ENCODE measurements around the gene ABHD16A.
A peak's percentile ranks its signal among the peaks of the same experiment; 100 is the strongest.

Gene ABHD16A

DNA sequence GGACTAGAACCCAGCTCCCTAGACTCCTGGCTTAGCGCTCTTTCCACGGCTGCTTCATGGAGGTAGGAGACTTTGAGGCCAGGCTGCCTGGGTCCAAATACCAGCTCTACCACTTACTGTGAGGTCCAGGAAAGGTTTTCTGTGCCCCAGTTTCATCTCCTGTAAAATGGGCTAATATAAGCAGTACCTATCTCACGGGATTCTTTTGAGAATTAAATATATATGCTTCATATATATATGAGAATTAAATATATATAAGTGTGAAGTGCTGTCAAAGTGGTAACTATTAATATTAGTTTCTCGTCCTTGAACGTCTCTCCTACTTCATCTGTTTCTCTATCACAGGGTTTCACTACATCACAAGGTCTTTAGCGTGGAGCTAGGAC is 12.1 kb downstream of the ABHD16A start:
- Histone ChIP-seq H3K9me3 (no peaks in the 10 kb centered on the region), H4K20me1 (no peaks in the 10 kb centered on the region), H3K4me1 (0 out of 2 replicates have a peak, but pooled peaks cover 3% of the 10 kb centered on the region), H3K4me3 (no peak overlapping the region), H3K27ac (no peak overlapping the region), H3K4me2 (no peak overlapping the region), H3K27me3 (no peaks in the 10 kb centered on the region), H3K9ac (no peak overlapping the region), H3K36me3 (peaks cover 99% of the 10 kb centered on the region)
- TF ChIP-seq Cebpa-rat (IDR thresholded peaks at IDR 0.05), result no peak

DNA sequence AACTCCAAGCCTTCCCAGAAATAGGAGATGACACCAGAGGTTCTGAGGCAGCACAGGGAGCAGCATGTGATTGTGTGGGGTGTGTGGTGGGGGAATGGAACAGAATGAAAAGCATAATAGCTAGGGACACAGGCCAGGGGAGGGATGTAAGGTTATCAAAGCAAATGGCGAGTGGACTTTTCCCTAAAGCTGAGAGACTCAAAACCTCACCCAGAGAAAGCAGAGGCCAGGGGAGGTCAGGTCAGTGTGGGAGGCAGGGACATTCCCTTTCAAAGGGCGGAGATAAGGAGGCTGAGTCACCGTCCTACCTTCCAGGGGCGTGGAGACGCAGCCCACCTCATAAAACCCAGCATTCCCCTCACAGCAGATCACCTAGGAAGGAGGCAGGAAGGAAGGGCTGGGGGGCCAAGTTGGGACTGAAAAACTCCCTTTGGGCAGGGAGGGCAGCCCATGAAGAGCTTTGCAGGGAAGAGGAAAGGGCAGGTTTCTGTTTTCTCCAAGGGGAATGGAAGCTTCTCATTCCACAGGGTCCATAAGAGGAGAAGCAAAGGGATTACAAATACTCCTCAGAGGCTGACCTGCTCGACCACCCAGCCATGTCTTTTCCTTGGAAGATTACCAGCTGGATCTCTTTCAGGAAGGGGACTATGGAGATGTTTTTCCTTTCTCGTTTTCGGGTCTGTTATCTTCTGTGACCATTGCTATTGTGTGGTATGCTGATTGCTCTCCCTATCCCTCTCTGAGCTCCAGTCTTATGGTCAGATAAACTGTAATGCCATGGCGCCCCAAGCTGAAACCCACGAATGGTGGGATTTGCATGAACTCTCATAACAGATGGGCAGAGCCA is 12.7 kb downstream of the ABHD16A start:
- Histone ChIP-seq H3K9me3 (no peaks in the 10 kb centered on the region), H3K4me1 (0 out of 2 replicates have a peak, but pooled peaks cover 3% of the 10 kb centered on the region), H3K27ac (no peak overlapping the region), H3K36me3 (peaks cover 99% of the 10 kb centered on the region), H3K4me2 (no peak overlapping the region), H3K4me3 (no peak overlapping the region), H4K20me1 (no peaks in the 10 kb centered on the region), H3K9ac (no peak overlapping the region), H3K27me3 (no peaks in the 10 kb centered on the region)
- TF ChIP-seq Cebpa-rat (IDR thresholded peaks at IDR 0.05), result no peak

DNA sequence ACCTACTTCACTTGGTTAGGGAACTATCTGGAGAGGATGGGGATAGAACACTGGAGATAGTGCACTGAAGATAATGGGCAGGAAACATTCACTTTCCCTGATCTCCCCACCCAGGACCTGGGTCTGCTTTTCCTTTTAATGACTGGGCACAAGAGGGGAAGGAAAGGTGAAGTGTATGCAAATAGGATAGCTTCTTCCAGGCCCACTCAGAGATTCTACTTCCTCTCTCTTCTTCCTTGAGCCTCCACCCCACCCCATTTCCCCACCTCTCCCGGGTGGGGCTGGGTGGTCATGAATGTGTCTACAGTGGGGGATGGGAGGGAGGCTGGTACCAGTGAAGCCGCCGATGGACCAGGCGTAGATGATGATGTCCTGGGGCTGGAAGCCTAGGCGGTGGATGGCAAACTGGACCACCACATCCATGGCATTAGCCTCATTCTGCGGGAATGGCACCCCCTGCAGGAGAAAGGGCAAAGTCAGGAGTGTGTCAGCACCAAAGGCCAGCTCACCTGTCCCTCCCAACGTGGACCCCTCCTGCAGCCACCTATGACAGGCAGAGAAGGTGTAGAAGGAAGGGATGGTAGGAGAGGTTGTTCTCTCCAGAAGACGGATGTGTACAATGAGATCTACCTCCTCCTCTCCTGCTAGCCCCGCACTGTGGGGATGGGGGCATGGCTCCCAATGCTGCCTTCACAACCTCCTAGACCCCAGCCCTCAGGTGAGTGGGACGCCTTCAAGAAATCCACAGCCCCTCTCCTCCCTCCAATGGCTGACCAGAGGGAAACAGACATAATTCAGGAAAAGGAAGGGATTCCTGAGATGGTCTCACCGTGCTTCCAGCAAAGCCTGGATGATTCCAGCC is 13.6 kb downstream of the ABHD16A start:
- H3K9me3 ChIP-seq, result no peaks in the 10 kb centered on the region
- H3K4me3 ChIP-seq, result no peak overlapping the region
- H3K4me2 ChIP-seq, result no peak overlapping the region
- H4K20me1 ChIP-seq, result no peaks in the 10 kb centered on the region
- H3K27me3 ChIP-seq, result no peaks in the 10 kb centered on the region
- H3K4me1 ChIP-seq, result 0 out of 2 replicates have a peak, but pooled peaks cover 3% of the 10 kb centered on the region
- H3K9ac ChIP-seq, result no peak overlapping the region
- H3K27ac ChIP-seq, result no peak overlapping the region
- TF ChIP-seq Cebpa-rat (IDR thresholded peaks at IDR 0.05), result no peak
- peaks cover 97% of the 10 kb centered on the region for H3K36me3 ChIP-seq

DNA sequence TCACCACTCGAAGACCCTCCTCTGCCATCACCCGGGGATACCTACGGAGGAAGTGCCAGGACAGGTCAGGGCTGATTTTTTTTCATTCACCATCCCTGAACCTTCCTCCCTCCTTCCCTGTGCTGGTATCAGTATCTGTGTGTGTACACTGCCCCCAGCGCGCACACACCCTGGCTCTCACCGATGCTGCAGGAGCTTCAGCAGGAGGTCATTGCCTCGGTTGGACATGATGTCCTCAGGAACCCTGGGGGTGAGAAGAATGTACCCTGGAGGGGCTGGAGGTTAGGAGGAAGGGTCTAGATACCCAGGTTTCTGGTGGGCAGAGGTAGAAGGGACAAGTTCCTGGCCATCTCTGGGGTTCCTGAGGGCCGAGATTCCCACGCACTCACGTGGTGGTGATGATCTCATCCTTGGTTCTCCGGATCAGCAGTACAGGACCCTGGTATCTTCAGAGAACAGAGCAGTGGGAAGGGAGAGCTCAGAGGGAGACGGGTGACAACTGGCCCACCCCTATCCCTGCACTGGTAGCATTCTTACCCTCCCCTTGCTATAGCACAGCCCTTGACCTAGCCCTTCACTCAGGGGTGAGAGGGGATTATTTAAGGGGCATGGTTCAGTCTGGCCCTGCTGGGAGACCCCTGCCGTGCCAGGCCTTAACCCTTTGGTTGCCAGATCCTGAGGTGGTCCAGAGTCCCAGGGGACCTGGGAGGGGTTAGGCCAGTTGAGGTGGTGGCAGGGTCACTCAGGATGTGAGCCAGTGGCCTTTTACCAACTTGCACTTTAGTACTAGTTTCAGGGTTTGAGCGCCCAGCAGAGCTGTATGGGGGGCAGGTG is 15.0 kb downstream of the ABHD16A start:
- no peak overlapping the region for H3K4me3 ChIP-seq
- peaks cover 97% of the 10 kb centered on the region for H3K36me3 ChIP-seq
- H3K27ac ChIP-seq, result no peak overlapping the region
- 0 out of 2 replicates have a peak, but pooled peaks cover 3% of the 10 kb centered on the region for H3K4me1 ChIP-seq
- no peak for TF ChIP-seq Cebpa-rat (IDR thresholded peaks at IDR 0.05)
- no peaks in the 10 kb centered on the region for H3K27me3 ChIP-seq
- H3K9ac ChIP-seq, result no peak overlapping the region
- H3K4me2 ChIP-seq, result no peak overlapping the region
- no peaks in the 10 kb centered on the region for H3K9me3 ChIP-seq
- H4K20me1 ChIP-seq, result no peaks in the 10 kb centered on the region

DNA sequence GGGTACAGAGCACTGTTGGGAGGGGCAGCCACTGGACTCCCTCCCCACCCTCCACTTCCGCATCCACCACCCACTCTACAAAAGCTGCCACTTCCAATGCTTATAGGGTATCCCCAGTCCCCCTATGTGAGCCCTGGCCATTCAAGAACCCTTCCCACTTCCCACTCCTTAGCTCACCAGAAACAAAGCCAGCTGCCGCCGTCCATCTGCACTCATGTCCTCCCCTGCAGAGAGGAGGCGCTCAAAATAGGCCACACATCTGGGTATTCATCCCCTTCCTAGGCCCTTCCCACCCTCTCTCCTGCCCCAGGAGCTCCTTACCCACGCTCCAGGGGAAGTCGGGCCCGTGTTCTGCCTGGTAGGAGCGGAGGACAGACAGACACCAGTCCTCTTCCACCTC is 15.8 kb downstream of the ABHD16A start:
- H4K20me1 ChIP-seq, result no peaks in the 10 kb centered on the region
- peaks cover 8% of the 10 kb centered on the region for H3K4me1 ChIP-seq
- H3K9me3 ChIP-seq, result no peaks in the 10 kb centered on the region
- H3K4me2 ChIP-seq, result no peak overlapping the region
- H3K36me3 ChIP-seq, result peaks cover 91% of the 10 kb centered on the region
- no peaks in the 10 kb centered on the region for H3K27me3 ChIP-seq
- H3K4me3 ChIP-seq, result no peak overlapping the region
- TF ChIP-seq Cebpa-rat (IDR thresholded peaks at IDR 0.05), result no peak
- no peak overlapping the region for H3K9ac ChIP-seq
- H3K27ac ChIP-seq, result no peak overlapping the region

DNA sequence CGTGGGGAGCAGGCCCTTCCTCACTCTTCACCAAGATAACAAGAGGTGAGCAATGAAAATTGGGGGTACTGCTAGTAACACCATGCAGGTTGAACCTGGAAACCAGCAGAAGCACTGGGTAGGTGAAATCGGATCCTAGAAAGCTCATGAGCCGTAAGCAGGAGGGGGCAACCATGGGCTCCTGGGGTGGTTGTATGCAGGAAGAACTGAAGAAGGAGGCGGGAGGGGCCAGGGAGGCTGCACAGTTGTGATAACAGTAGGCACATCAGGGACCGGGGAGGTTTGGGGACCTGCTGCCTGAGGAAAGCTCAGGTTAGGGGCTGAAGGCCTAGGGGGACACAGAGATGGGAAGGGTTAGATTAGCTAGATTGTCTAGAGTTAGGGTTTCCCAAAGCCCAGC is 16.6 kb downstream of the ABHD16A start:
- Histone ChIP-seq H3K9ac (no peak overlapping the region), H4K20me1 (peaks cover 6% of the 10 kb centered on the region; the same call in 1 of the 2 replicates), H3K27me3 (no peaks in the 10 kb centered on the region), H3K9me3 (no peaks in the 10 kb centered on the region), H3K36me3 (peaks cover 83% of the 10 kb centered on the region), H3K27ac (no peak overlapping the region), H3K4me2 (no peak overlapping the region), H3K4me3 (no peak overlapping the region), H3K4me1 (peaks cover 17% of the 10 kb centered on the region)
- TF ChIP-seq Cebpa-rat (IDR thresholded peaks at IDR 0.05), result no peak

DNA sequence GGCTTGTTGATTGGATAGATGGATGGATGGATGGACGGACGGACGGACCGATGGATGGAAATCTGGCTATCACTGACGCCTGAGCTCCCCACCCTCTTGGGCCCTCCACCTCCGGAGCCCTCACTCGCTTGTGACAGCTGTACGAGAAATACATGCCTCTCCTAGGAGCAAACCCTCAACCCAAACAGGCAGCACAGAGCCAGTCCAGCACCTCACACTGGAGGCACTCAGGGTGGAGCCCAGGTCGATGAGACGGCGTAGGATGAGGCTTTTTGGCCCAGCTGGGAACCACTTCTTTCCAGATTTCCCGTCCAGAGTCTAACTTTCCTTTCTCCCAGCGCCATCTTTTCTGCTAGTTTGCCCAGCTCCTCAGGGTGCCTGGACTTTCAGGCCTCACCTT is 19.5 kb downstream of the ABHD16A start:
- TF ChIP-seq Cebpa-rat (IDR thresholded peaks at IDR 0.05), result no peak
- H3K27me3 ChIP-seq, result no peaks in the 10 kb centered on the region
- peaks cover 54% of the 10 kb centered on the region for H3K36me3 ChIP-seq
- no peaks in the 10 kb centered on the region for H3K9me3 ChIP-seq
- H3K4me3 ChIP-seq, result no peak overlapping the region
- H3K4me1 ChIP-seq, result peaks cover 43% of the 10 kb centered on the region
- H3K4me2 ChIP-seq, result no peak overlapping the region
- H3K27ac ChIP-seq, result no peak overlapping the region
- H3K9ac ChIP-seq, result no peak overlapping the region
- peaks cover 26% of the 10 kb centered on the region for H4K20me1 ChIP-seq

DNA sequence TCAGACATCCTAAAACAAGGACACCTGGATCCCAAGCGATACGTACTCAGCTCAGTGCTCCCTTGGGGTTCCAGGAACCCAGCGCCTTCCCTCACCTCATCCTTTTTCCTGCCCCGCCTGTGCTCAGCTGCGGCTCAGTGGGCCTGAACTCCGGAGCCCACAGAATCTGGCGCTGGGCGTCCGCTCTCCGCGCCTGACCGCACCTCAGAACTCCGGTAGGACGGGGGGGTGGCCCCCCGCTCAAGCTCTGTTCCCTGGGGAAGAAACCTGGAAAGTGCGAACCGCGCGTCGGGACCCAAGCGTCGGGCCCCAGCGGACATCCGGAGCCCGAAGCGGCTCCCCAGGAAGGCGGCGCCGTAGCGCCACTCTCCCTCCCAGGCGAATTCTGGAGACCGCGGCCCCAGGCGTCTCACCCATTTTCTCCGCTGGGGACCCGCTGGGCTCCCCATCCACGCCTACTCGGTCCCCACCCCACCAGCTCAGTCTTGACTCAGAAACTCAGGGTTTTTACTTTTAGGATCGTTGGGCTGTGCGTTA is 21.9 kb downstream of the ABHD16A start:
- Histone ChIP-seq H4K20me1 (peaks cover 26% of the 10 kb centered on the region), H3K27me3 (no peaks in the 10 kb centered on the region), H3K27ac (peak overlapping the region; percentile 39), H3K4me1 (peaks cover 59% of the 10 kb centered on the region), H3K4me2 (peak overlapping the region; percentile 91), H3K9me3 (no peaks in the 10 kb centered on the region), H3K36me3 (peaks cover 30% of the 10 kb centered on the region), H3K4me3 (peak overlapping the region; percentile 54), H3K9ac (peak overlapping the region; percentile 54; the same call in 1 of the 2 replicates)
- no peak for TF ChIP-seq Cebpa-rat (IDR thresholded peaks at IDR 0.05)

Measured in BLaER1 (cell line).